Esophagus mucosa (tissue), 1 donor: ENCODE results near the gene VLDLR. TPM values are rescaled to one million over a fixed set of nuclear protein-coding genes. Genes with fewer than 3 reads are reported as not detected.

Experiments used
- ATAC-seq: fragments of 200-7000 bp; cut with Tn5 transposase; one replicate; pipeline ENCODE4 v1.9.1; 2020
- total RNA-seq: library from RNA; stranded (reverse); gene quantifications from one replicate; pipeline ENCODE4 v1.2.4, GENCODE V29; 2023
- donor health status: DM: yes; HTN: yes; CAD: no.

Gene VLDLR
- total RNA-seq, 1 donor from 2014 or later, result 26.6 TPM

DNA sequence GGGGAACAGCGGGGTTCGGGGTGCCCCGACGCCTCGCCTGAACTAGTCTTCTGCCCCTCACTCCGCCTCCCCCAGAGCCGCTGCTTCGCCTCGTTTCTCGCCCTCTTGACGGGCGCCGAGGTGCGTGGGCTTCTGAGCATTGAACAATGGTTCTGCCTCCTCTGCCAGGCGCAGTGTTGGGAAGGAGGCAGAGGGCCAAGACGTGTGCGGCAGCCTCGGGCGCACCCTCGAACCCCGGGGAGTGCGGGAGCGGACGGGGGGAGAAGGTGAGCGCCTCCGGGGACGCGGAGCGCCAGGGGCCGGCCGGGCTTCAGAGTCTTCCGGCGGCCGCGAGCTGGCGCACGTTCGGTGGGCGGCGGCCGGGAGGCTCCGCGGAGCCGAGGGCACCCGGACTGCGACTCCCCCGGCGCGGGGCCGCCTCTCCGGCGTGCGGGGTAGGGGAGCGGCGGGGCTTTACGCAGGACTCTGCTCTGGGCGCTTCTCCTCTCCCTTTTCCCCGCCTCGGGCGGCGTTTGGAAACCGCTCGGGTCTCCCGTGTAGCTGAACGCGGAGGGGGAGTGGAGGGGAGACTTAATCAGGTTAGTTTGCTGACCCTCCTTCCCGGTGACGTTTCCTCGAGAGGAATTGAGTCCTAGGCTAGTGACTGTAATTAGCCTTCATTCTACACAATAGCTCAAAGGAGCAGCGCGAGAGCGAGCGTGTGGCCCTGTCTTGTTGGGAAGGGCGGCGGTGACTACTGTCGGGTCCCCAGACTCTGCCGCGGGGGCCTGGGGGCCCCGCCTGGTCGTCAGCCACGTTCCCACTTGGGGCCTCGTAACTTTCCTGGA is 1.1 kb downstream of the VLDLR start:
- ATAC-seq, result peak; percentile 24

GRCh38 chr9:2623288-2624050 is 1.9 kb downstream of the VLDLR start:
- ATAC-seq, result peak; percentile 47

DNA sequence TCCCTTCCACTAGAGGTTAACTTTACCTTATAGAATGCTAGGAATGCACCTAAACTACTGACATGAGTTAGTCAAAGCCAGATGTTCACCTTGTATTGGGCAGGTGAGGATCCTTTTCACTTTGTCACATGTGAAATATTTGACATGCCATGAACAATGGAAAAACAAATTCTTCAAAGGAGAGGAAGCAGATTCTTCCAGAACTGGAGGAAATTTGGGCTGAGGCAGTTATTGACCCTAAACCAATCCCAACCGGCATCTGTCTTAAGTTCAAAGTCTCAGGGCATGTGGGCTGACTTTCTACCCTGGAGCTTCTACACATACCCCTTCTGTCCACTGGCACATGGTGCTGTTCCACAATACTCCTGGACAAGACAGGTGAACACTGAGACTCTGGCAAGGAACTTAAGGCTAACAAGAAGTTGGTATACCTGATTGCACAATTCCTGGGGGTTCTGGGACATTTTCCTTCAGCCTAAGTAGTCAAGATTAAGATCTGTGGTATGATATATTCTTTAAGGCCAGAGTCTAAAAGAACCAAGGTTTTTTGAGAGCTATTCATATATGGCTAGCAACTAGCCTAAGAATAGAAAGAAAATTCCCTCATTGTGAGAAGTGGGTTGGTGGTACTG is 2.6 kb downstream of the VLDLR start:
- ATAC-seq, result no peak

- ATAC-seq, result no peak
Measured at GRCh38 chr9:2625427-2625826, 3.8 kb downstream of the VLDLR start.

- peak; percentile 70 for ATAC-seq
Measured at GRCh38 chr9:2628919-2629318, 7.3 kb downstream of the VLDLR start.

GRCh38 chr9:2630158-2630557 is 8.6 kb downstream of the VLDLR start:
- ATAC-seq, result no peak

- no peak for ATAC-seq
Measured at GRCh38 chr9:2631263-2631662, 9.7 kb downstream of the VLDLR start.

GRCh38 chr9:2634153-2634552 is 12.6 kb downstream of the VLDLR start:
- peak; percentile 87 for ATAC-seq

DNA sequence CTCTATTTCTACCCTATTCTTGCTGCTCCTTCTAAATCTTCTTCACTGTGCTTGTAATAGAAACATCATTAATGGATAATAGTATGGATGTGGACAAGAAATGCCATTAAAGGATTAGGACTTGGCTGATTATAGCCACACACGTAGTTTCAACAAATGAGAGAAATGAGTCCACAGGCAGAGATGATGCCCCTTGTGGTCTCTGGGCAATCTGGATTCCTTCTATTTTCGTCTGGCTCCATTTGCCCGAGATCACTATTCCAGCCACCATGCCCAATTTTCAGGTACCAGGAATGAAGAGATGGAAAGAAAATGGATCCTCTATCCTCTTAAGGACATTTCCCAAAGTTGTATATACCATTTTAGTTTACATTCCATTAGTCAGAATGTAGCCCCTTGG is 13.2 kb downstream of the VLDLR start:
- no peak for ATAC-seq

GRCh38 chr9:2635922-2636321 is 14.3 kb downstream of the VLDLR start:
- no peak for ATAC-seq

GRCh38 chr9:2637390-2637789 is 15.8 kb downstream of the VLDLR start:
- no peak for ATAC-seq

DNA sequence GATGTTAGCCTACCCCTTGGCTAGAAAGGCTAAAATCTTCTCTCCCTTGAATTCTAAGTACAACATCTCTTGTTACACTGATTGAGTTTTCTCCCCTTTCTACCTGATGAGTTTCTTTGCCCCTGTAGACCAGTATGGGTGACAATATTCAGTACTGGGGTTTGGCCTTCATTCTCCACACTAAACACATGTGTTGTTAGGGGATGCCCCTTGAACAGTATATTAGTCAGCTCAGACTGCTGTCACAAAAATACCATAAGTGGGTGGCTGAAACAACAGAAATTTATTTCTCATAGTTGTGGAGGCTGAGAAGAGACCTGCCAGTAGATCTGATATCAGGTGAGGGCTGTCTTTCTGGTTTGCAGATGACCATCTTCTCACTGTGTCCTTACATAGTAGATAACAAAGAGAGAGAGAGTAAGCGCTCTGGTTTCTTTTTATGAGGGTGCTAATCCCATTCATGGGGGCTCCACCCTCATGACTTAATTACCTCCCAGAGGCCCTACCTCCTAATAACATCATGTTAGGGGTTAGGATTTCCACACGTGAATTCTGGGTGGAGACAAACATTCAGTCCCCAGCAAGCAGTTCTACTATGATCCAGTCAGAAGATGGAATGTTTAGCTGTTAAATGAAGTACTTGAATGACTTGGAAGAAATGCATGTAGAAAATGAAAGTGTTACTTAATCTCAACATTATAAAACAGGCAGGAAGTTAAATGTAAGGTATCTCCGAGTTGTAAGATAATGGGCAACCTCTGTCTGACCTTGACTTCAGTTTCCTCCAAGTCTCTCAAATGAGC is 17.5 kb downstream of the VLDLR start:
- no peak for ATAC-seq

DNA sequence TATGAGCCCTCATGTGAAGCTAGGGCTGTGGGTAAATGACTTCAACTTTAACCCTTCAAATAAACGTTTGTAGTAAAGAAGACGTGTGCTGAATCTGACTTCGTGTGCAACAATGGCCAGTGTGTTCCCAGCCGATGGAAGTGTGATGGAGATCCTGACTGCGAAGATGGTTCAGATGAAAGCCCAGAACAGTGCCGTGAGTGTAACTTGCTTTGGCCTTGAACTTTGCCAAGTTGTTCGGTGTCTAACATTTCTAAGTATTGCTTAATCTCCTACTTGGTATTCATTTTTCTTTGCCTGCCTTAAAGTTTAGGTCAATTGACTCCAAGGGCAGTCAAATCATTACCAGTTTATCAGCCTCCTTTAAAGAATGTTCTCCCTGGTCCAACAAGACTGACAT is 18.2 kb downstream of the VLDLR start:
- ATAC-seq, result no peak

DNA sequence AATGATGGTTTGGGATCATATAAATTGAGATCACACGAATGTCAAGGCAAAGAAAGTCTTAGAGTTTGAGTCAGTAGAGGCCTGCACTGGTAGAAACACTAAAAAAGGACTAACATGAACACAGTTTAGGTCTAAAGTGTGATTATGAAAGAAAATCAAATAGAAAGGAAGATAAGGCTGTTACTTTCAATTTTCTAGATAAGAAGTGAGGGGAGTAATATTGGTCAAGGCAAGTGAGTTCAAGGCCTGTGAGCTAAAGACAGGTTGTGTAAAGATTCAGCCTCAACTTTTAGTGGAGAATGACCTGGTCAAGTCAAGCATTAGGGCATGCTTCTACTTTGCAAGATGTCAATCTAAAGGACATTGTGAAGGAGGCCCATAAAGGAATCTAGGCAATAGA is 19.0 kb downstream of the VLDLR start:
- no peak for ATAC-seq

- peak; percentile 95 for ATAC-seq
Measured at GRCh38 chr9:2641033-2641432, 19.4 kb downstream of the VLDLR start.

- no peak for ATAC-seq
Measured at GRCh38 chr9:2642068-2642467, 20.5 kb downstream of the VLDLR start.

DNA sequence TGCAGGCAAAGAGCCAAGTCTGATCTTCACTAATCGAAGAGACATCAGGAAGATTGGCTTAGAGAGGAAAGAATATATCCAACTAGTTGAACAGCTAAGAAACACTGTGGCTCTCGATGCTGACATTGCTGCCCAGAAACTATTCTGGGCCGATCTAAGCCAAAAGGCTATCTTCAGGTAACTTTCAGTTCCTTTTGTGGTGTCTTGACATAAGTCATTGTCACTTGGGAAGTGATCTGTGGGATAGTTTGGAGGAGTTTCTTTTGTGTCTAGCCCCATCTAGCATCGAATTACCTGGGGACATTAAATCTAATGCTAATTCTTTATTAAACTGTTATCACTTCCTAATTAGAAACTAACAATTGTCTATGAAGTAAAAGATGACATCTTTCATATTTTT is 24.0 kb downstream of the VLDLR start:
- no peak for ATAC-seq

DNA sequence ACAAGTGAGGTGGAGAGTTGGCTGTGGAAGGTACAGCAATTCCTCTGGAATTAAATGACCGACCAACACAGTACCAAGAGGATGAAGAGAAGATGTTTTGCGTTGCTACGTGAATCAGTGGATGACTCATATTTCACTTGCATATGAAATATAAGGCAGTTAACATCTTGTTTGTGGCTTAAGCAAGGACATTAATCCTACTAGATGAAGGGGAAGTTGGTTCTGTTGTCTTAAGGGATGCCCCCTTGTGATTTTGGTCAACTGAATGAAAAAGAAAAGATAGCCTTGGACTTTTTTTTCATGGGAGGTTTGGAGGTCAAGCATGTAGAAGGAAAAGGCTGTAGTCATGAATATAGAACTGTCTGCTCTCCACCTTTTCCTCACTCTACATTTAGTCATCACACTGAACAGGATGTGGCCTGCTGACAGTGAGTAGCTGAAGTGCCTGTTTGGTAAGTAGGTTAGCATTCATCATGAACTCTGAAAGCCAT is 33.9 kb downstream of the VLDLR start:
- peak; percentile 95 for ATAC-seq

DNA sequence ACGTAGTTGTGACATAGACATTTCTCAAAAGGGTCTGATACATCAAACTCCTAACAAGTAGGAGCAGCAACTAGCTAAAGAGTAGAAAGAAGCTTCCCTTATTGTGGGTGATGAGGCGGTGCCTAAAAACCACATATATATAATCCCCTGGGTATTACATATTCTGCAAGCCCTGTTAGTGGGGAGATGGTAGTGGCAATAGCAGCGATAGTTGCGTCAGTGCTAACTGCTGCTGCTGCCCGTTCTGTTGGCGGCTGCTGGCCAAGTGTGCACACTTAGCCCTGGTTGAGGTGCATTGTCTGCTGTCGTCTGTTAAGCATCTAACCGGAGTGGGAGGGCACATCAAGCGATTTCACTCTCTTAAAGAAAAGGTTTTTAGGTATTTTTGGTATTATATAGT is 35.8 kb downstream of the VLDLR start:
- no peak for ATAC-seq

DNA sequence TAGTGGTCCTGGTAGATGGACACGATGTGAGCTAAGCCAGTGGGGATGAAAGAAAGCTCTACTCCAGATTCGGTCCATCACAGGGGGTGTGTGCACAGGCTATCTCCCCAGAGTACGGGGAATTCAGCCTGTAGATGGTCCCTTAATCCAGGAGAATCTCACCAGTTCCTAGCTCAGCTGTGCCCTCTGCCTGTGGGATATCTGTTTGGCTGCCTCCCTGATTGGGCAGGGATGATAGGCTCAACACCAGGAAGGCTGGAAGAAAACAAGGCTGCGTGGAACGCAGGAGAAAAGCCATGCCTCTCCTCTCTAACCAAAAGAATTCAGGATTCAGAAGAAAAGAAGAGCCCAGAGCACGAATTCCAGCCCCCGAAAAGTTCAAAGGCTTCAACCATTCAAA is 40.9 kb downstream of the VLDLR start:
- peak; percentile 31 for ATAC-seq

DNA sequence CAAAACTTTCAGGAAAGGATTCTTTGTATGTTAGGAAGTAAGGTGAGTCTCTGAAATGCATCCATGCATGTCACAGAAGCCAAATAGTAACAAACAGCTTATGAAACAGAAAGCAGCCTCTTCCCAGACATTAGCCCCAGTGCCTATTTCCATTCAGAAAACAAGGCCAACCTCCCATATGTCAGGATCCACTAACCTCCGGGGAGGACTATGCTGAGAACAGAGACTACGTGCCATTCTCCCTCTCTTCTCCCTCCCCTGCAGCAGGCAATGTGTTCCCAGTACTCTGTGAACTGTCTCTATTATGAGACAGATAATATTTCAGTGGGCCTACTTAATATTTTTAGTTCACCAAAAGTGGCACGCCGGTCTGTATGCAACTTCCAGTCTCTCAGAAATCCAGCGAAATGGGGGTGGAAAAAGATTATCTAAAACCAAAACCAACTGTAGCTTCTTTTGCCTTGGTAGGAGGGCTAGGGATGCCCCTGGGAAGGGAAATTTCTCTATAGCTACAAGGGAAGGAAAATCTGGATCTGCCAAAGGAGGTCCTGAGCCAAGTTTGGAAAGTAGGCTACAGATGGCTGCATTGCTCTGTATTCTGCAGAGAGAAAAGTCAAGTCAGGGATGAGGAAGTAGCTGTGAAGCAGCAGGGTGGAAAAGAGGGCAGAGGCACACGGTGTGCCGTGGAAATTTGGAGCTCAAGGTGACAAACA is 42.0 kb downstream of the VLDLR start:
- peak; percentile 27 for ATAC-seq
